GM20431 (cell line): ENCODE data around the gene TEAD4.
"Not testable (repeated sequence)": the region's sequence is repeated elsewhere in the genome, so short reads cannot be mapped to it uniquely, and the experiment has no call there.

Experiments
- in situ Hi-C: fragments of 300-500 bp; cut with MseI, MboI; formaldehyde crosslinking; loops from one replicate; pipeline ENCODE4 v1.15.0; 2020; ENCODE audit warnings: low sequenced_read_pairs; ENCODE audit not compliant: unreplicated experiment

TEAD4 gene

GRCh38 chr12:3042826-3043225, 83.6 kb downstream of the TEAD4 start:
- in situ Hi-C loops, result no loop called here

GRCh38 chr12:3043406-3043805, 84.2 kb downstream of the TEAD4 start:
- in situ Hi-C loops, result no loop called here

- in situ Hi-C loops, result no loop called here
These were observed 85.0 kb downstream of the TEAD4 start for GRCh38 chr12:3044141-3044630.

- in situ Hi-C loops, result no loop called here
These were observed 86.3 kb downstream of the TEAD4 start for GRCh38 chr12:3045494-3045893.

GRCh38 chr12:3045989-3046388, 86.8 kb downstream of the TEAD4 start:
- in situ Hi-C loops, result no loop called here

GRCh38 chr12:3046441-3047200, 87.4 kb downstream of the TEAD4 start:
- in situ Hi-C loops, result no loop called here

GRCh38 chr12:3047961-3048360, 88.8 kb downstream of the TEAD4 start:
- in situ Hi-C loops, result no loop called here

GRCh38 chr12:3048540-3048939, 89.3 kb downstream of the TEAD4 start:
- in situ Hi-C loops, result no loop called here

GRCh38 chr12:3049176-3049575, 90.0 kb downstream of the TEAD4 start:
- in situ Hi-C loops, result no loop called here

GRCh38 chr12:3049611-3050249, 90.5 kb downstream of the TEAD4 start:
- in situ Hi-C loops, result no loop called here

GRCh38 chr12:3054374-3054773, 95.2 kb downstream of the TEAD4 start:
- in situ Hi-C loops, result no loop called here

GRCh38 chr12:3055026-3055703, 96.0 kb downstream of the TEAD4 start:
- in situ Hi-C loops, result no loop called here

GRCh38 chr12:3055704-3056467, 96.7 kb downstream of the TEAD4 start:
- in situ Hi-C loops, result no loop called here

- in situ Hi-C loops, result no loop called here
These were observed 101.9 kb downstream of the TEAD4 start for GRCh38 chr12:3061059-3061458.

GRCh38 chr12:3061501-3062215, 102.5 kb downstream of the TEAD4 start:
- in situ Hi-C loops, result no loop called here

GRCh38 chr12:3065300-3065699, 106.1 kb downstream of the TEAD4 start:
- in situ Hi-C loops, result no loop called here

- in situ Hi-C loops, result not testable (repeated sequence)
These were observed 106.6 kb downstream of the TEAD4 start for GRCh38 chr12:3065846-3066245.

- in situ Hi-C loops, result no loop called here
These were observed 110.5 kb downstream of the TEAD4 start for GRCh38 chr12:3069714-3070113.

GRCh38 chr12:3071107-3071506, 111.9 kb downstream of the TEAD4 start:
- in situ Hi-C loops, result no loop called here

- in situ Hi-C loops, result no loop called here
These were observed 112.5 kb downstream of the TEAD4 start for GRCh38 chr12:3071710-3072109.
